GM21515 (cell line): ENCODE results near the gene GPR37.

Experiments used
- ATAC-seq: cut with Tn5 transposase; IDR thresholded peaks from one replicate; pipeline ENCODE4 v1.9.1; 2021; ENCODE audit not compliant: unreplicated experiment

GPR37 gene, protein sequence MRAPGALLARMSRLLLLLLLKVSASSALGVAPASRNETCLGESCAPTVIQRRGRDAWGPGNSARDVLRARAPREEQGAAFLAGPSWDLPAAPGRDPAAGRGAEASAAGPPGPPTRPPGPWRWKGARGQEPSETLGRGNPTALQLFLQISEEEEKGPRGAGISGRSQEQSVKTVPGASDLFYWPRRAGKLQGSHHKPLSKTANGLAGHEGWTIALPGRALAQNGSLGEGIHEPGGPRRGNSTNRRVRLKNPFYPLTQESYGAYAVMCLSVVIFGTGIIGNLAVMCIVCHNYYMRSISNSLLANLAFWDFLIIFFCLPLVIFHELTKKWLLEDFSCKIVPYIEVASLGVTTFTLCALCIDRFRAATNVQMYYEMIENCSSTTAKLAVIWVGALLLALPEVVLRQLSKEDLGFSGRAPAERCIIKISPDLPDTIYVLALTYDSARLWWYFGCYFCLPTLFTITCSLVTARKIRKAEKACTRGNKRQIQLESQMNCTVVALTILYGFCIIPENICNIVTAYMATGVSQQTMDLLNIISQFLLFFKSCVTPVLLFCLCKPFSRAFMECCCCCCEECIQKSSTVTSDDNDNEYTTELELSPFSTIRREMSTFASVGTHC

GRCh38 chr7:124765401-124766352, at the start of gene GPR37:
Gene GPR37 (minus strand): TSS chr7:124765792. CDS start chr7:124764976, 816 bp downstream.
- ATAC-seq: peak; percentile 68

- no peak for ATAC-seq
These were observed 48.6 kb upstream of the GPR37 start for GRCh38 chr7:124813994-124814798.

- ATAC-seq: no peak
These were observed 47.2 kb upstream of the GPR37 start for GRCh38 chr7:124812764-124813163.

DNA sequence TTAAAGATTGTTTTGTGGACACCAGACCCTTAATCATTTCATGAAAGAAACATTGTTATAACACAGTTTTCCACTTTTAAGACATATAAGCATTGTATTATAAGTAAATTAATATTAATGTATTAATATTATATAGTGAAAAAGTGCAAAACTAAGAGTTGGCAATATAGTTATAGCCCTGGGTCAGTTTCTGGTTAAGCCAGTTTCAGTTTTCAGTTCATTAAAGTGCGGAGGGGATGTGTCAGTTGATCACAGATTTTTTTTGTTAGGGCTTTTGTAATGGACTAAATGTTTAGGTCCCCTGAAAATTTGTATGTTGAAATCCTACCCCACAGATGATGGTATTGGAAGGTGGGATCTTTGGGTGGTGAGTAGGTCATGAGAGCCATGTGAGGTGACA, 45.7 kb upstream of the GPR37 start:
- no peak for ATAC-seq

DNA sequence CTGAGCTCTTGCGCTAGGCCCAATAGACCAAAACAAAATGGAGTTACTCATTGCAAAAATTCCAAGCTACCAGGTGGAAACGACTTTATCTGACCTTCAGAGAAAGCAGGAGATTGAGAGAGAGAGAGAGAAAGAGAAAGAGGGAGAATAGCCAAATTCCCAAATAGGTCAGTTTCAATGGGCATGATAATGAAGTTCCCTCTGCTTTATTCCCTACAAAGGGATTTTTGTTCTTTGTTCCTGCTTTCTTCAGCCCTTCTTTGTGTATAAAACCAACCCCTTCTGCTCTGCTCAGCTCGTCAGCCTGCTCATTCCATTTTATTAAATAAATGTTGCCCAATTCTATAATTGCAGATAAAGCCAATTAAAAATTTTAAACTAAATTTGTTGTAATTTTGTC, 45.0 kb upstream of the GPR37 start:
- no peak for ATAC-seq

GRCh38 chr7:124808206-124808605, 42.6 kb upstream of the GPR37 start:
- ATAC-seq: no peak

DNA sequence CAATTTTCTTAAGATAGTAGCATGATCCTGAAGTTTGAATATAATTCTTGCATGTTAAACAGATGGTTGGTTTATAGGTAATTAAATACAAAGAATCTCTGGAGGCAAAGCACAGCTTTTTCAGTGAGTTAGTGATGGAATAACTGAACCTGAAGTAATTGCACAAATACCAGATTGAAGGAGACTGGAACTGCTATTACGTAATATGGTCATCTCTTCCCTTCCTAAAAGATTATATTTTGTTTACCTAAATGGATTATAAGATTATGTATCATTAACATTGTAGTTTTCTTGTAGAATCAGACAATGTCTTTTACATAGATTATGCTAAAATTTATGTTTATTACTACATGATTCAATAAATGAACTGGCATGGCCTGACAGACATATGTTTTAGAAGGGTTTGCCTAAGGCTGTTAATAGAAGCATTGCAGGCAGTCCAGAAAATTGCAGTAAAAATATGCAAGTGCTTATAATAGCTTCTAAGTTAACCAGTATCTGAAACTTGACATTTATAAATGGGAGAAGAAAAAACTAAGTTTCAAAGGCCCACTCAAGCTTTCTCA, 35.8 kb upstream of the GPR37 start:
- no peak for ATAC-seq

- ATAC-seq: no peak
These were observed 34.8 kb upstream of the GPR37 start for GRCh38 chr7:124800386-124800785.

GRCh38 chr7:124799448-124799847, 33.9 kb upstream of the GPR37 start:
- no peak for ATAC-seq

DNA sequence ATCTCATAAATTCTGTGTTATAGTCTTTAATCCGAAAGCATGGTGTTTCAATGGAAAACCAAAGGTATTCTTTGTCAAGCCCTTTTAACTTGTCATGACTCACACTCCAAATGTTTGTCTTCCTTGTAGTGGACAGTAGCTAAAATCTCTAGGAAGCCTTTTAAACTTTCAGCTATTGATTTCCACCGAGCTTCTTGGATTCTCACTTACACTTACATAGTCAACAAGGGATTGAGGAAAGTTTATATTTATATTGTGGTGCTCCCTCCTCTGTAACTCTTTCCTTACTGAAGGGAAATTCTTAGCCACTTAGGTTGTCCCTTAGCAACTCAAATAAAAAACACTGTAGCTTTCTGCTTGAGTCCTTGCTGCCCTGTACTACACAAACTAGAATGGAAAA, 31.2 kb upstream of the GPR37 start:
- no peak for ATAC-seq

GRCh38 chr7:124792696-124793095, 27.1 kb upstream of the GPR37 start:
- no peak for ATAC-seq

- ATAC-seq: no peak
These were observed 26.4 kb upstream of the GPR37 start for GRCh38 chr7:124792002-124792401.

GRCh38 chr7:124791426-124791825, 25.8 kb upstream of the GPR37 start:
- no peak for ATAC-seq

DNA sequence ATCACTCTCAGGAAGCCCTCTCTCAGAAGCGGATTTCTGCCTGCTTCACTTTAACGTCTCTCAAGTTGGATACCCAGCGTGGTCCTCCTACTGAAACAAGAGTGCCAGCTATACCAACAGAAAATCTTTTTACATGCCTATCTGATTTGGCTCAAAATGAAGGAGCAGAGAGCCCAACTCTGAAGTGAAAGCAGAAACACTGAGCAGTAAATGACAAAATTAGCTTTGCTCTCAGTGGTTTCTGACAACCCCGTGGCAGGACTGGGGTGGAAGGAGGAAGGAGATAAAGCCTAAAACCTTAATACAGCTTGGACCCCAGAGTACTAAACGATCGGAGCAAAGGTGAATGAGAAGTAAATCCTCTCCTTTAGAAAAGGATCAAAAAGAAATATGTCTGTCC, 25.1 kb upstream of the GPR37 start:
- no peak for ATAC-seq

DNA sequence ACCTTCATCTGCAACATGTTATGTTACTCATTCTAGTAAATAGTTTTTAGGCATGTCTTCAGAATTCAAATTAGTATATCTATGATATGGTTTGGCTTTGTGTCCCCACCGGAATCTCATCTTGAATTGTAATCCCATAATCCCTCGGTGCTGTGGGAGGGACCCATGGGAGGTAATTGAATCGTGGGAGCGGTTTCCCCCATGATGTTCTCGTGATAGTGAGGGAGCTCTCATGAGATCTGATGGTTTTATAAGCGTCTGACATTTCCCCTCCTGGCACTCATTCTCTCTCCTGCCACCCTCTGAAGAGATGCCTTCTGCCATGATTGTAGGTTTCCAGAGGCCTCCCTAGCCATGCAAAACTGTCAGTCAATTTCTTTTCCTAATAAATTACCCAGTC, 20.4 kb upstream of the GPR37 start:
- ATAC-seq: no peak

- peak; percentile 81 for ATAC-seq
These were observed 19.6 kb upstream of the GPR37 start for GRCh38 chr7:124784879-124785818.

DNA sequence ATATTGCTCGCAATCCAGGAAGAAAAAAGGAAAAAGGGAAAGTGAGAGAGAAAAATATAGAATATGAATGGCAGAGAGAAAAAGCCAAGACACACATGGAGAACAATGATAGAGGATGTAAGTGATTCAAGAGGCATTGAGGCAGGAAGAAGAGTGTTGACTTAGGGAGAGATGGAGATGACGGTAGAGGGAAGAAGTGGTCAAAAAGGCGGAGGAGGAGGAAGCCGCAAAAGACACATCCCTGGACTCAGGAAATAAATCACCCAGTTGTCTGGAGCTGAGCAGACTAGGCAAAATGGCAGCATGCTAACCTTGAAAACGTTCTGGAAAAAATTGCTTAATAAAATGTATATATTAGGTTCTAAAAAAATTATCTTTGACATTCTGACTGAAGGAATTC, 17.7 kb upstream of the GPR37 start:
- ATAC-seq: no peak

- ATAC-seq: no peak
These were observed 16.5 kb upstream of the GPR37 start for GRCh38 chr7:124781907-124782734.
